Right renal cortex interstitium (tissue), 3 donors: Measurements from ENCODE around the gene FHL2. TPM values are rescaled to one million over a fixed set of nuclear protein-coding genes. Genes with fewer than 3 reads are reported as not detected.

Experiments
- DNase-seq, 3 donors: peaks; one replicate each; pipeline ENCODE4 v3.0.0-alpha.2; 2013; ENCODE audit warnings: low read depth in 3 of 3, low spot score in 2 of 3
- polyA plus RNA-seq, 3 donors: library from polyadenylated mRNA; unstranded; fragments of 120-200 nt; gene quantifications; one replicate each; pipeline ENCODE4 v1.2.1, GENCODE V29; 2013; ENCODE audit not compliant: insufficient read length in 3 of 3

Gene FHL2
- polyA plus RNA-seq, 3 donors: 27.8 to 36.9 (median 31.5) TPM

- DNase-seq: no peak
These were observed 483 bp upstream of the FHL2 start for GRCh38 chr2:105399207-105399861.

GRCh38 chr2:105397953-105398335 lies 907 bp downstream of the FHL2 start:
- no peak for DNase-seq

DNA sequence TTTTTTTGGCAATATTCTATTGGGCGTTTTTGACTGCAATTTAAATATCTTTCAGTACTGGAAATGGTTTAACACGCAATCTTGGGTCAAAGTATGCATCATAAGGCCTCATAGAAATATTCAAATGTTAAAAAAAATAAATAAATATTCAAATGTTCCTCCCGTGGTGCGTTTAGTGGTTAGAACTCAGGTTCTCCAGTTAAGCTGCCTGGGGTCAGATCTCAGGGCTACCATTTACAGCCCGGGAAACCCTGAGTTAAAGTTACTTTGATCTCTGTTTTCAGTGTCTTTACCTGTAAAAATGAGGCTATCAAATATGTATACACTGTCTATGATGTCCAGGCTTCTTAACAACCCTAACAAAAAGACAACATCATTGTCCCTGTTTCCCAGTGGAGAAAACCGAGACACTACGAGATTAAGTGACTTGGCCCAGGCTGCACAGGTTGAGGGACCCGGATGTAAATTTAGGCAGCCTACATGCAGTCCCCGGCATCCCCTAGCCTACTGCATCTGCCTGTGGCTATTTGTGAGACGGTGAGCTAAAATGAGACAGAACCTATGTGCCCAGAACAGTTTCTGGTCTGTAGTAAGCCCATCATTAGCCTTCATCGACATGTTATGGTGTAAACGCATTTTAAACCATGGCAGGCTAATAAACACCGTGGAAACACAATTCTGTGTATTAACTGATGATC lies 1.7 kb downstream of the FHL2 start:
- no peak for DNase-seq

DNA sequence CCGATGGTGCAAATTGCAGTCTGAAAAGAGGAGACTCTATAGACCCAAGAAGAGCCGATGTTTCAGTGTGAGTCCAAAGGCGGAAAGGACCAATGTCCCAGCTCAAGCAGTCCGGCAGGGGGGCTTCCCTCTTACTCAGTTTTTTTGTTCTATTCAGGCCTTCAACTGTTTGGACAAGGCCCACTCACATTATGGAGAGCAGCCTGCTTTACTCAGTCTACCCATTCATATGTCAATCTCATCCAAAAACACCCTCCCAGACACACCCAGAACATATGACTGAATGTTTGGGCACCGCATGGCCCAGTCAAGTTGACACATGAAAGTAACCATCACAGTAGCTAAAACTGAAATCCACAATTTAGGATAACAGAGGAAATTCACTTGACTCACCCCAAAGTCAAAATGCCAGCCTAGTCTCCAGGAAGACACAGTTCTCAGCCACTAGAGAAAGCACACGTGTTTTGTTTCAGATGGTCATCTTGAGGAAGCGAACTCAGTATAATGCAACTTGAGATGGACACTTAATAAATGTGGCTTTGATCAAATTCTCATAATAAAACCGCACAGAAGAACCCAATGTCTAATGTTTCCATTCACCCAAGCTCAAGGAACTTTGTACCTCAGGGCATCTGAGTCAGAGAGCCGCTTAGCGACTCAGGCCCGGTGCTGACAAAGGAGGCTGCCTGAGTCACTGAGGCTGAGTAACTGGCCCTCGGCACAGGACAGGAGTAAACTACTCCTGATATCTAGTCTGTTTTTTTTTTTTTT lies 2.4 kb downstream of the FHL2 start:
- DNase-seq: no peak

- DNase-seq: no peak
These were observed 3.2 kb downstream of the FHL2 start for GRCh38 chr2:105395691-105396090.

DNA sequence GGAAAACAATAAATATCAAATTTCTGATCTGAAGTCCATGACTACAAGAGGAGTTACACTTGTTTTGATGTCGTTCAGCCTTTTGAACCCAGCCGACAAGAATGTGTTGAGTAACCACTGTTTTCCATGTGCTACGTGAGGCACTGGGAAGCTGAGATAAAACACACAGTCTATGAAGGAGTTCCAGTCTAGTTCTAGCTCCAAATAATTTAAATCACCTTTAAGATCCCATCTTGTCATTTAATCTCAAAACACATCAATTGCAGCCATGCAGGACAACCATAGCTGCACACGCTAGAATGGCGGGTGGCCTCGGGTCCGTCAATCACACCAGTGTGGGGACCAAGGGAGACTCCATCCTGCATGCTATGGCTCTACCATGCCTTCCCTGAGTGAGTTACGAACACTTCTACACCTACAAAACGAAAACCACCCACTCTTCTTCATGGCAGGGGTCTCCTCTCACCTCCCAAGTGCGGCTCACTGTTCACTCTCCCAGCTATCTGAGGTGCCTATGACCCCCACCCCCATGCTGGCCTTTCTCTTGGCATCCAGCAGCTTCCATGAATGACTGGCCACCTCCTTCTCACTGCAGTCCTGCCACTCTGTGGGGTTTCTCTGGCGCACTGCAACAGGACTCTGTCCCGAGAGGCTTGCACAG lies 3.8 kb downstream of the FHL2 start:
- no peak for DNase-seq

DNA sequence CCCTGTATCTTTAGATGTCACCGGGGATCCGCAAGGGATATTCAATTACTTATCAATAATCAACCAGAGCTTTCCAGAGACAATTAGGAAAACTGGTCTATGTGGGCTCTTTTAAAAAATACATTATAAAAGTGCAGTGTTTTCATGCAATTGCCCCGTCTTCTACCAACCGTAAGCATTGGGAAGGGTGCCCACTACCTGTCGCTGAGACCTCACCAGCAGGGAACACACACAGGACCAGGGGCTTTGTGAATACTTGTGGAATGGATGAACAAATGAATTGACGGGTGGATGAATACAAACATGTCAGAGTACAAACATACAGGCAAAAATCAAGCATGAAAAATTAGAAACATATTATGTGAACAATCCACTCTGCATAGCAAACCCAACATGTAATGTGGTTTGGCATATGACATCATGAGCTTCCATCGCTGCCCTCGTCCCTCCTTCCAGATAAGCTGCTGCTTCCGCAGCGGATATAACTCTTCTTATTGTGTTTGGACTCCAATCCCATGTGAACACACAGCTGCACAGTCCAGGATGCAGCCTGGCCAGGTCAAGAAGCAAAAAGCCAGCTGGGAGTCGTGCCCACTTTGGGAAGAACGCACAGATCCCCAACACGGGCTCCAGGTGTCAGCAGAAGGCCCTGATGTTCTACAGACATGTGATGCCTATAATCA lies 5.3 kb downstream of the FHL2 start:
- DNase-seq: no peak

DNA sequence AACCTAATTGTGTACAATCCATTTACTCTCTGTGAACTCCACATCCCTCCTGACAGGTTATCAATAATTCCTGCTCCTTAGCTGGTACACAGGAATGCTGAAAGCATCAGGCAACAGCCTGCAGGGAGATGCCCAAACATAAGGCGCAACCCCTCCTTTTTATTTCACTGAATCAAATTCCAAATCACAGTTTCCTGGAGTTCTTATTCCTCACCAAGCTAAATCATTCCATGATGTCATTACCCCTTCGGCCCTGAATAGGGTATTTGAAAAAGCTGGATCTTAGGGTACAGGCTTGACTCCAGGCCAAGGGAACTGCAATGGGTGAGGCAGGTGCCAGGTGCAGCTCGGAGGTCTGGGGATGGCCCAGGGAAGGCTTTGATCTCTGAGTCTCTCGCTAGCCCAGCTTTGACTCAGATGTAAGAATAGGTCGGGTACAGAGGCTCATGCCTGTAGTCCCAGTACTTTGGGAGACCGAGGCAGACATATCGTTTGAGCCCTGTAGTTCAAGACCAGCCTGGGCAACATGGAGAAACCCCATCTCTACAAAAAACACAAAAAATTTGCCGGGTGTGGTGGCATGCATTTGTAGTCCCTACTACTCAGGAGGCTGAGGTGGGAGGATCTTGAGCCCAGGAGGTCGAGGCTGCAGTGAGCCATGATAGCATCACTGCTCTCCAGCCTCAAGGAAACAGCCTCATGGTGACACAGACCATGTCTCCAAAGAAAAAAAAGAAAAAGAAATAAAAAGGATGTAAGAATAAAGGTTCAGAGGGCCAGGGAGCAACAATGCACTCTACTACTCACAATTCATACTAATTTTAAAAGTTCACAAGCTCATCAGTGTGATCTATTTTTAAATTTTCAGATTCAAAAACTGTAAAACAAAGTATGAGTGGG lies 6.8 kb downstream of the FHL2 start:
- DNase-seq: no peak

GRCh38 chr2:105391058-105391627 lies 7.7 kb downstream of the FHL2 start:
- no peak for DNase-seq

DNA sequence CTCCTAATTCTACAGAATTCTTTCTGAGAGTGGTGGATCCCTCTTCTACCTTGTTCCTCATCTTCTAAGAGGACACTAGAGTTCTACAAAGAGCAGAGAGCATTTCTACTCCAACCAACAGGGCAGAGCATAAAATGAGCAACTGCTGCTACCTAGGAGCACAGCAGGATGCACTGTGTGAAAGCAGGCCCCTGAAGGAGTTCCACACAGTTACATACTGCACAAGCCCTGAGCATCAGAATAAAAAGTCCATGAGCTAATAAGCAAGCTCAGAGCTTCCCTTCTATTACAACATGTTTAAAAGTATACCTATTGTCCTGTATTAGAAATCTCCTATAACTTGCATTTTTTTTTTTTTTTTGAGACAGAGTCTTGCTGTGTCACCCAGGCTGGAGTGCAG lies 8.4 kb downstream of the FHL2 start:
- DNase-seq: no peak

- DNase-seq: no peak
These were observed 9.9 kb downstream of the FHL2 start for GRCh38 chr2:105388971-105389381.

DNA sequence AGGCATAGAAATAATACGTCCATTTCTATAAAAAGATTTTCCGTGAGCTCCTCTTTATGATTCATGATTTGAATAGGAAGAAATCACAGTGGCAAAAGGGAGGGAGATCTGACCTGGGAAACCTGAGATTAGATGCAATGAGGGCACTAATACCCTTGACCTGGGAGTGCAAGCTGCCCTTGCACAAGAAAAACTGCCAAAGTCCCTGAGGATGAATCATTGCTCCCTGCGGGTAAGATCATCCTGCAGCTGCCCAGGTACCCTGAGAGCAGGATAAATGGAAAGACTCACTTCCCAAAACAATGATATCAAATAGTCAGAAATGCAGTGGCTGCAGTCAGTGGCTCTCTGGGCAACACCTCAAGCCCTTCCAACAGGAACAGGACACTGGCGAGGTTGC lies 11.6 kb downstream of the FHL2 start:
- no peak for DNase-seq

DNA sequence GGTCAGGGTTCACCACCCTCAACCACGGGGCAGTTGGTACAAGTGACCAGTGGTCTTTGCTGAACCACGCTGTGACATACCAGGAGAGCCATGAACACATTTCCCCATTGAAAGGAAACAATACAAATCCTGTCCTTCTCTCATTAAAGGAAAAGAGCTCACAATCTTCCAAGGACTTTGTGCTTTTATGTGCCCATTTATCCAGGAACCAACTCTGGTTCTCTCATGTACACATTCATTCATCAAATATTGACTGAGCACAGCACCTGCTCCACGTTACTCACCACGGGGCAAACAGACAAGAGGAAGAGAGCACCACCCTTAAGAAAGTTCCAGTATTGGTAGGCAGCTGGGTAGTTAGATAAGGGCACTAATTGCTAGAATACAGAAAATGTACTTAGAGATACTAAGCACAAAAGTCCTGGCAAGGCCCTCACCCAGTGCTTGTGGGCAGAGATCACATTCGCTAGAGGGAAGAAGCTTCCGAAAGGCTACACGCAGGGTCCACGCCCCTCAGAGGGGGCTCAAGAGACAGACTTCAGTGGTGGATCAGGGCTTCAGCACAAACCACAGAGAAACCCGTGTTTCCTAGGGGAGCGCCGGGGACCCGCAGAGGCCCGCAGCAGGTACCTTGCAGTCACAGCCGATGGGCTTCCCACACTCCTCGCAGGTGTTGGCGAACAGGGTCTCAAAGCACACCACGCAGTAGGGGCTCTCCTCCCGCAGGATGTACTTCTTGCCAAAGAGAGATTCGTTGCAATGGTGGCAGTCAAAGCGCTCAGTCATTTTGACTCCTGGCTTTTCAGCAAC lies 12.9 kb downstream of the FHL2 start:
- DNase-seq: no peak

- no peak for DNase-seq
These were observed 14.0 kb downstream of the FHL2 start for GRCh38 chr2:105384861-105385260.

DNA sequence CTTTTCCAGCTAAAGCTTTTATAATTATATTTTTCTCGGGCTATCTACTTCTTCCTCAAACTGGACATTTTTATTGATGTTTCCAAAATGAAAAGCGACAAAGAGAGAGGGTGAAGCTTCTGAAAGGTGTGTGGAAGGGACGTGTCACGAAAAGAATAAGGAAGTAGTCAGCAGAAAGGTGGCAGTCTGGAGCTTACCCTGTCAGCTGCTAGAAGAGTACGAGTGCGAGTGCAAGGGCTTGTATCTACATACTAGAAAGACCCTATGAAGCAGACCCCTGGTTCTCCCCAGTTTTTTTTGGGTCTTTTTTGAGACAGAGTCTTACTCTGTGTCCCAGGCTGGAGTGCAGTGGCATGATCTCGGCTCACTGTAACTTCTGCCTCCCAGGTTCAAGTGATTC lies 14.6 kb downstream of the FHL2 start:
- DNase-seq: no peak

GRCh38 chr2:105383432-105384166 lies 15.3 kb downstream of the FHL2 start:
- DNase-seq: no peak

DNA sequence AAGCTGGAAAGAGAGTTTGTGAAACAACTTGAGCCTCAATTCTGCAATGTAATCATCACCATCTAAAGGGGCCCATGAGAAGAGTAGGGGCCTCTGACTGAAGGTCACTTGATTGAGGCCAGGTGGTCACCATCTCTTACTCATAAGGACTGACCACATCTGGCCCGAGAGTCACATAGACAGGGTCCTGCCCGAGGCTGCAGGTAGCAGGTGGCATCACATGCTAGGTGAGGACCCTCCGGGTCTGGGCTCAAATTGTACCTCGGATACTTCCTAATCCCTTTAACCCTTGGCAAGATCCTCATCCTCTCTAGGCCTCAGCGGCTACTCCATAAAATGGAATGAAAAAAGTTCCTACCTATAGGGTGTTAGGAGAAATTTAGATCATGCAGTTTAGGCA lies 16.7 kb downstream of the FHL2 start:
- no peak for DNase-seq

GRCh38 chr2:105381101-105381668 lies 17.7 kb downstream of the FHL2 start:
- DNase-seq: no peak
